NCI-H2029 (cell line): Measurements from ENCODE around the gene RADIL.

Source experiments
- DNase-seq: peaks from one replicate; lab custom pipeline; 2025; lab: John Stamatoyannopoulos, UW

Gene RADIL

DNA sequence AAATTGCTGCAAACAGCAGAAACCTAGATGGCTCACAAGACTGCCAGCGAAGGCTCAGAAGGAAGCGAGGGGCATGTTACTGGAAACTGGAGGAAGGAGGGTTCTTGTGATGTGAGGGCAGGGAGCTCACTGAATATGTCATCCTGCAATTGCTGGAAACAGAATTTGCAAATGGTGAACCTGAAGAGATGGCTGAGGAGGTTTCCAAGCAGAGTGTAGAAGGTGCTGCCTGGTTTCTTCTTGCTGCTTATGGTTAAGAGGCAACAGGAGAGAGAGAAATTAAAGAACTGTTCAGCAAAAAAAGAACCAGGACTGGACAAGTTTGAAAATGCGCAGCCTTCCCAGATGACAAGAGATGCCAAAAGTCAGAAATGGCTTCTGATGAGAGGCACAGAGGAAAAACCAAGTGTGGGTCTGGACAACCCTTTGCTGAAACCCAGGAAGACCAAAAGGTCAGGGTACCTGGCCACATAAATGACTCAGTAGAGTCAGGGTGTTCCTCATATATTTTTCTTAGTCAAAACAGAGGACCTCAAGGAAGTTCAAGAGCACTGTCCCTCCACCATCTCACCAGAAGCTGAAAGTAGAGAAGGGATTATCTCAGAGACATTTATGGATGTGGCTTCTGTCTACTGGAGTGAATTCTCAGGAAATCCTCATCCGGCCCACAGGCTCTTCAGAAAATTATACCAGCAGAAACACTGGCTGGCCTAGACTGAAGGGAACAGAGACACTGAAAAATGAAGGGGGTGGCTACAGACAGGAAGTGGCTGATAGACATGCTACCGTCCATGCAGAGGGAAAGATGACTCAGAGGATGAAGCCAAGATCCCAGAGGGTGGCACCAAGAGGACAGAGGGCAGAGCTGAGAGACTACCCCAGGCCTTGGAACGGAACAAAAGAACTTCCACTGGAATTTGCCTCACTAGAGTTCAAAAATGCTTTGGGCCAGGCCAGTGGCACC lies 31.8 kb downstream of the RADIL start:
- DNase-seq: no peak

DNA sequence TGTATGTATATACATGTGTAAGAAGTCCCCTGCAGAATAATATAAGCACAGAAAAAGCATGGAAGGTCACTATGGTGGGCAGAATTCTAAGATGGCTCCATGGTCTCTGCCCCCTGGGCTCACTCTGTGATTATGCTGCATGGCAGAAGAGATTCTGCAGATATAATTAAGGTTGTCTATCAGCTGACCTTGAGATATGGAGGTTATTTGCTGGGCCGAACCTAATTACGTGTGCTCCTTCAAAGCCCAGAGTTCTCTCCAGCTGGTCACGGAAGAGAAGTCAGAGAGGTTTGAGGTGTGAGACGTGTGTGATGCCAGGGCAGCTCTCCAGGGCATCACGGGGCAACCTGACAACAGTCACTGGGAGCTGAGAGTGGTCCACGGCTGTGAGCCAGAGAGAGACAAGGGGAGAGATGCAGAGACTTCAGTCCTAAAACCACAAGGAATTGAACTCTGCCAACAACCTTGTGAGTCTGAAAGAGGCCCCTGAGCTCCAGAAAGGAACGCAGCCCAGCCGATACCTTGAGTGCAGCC lies 33.2 kb downstream of the RADIL start:
- DNase-seq: no peak

DNA sequence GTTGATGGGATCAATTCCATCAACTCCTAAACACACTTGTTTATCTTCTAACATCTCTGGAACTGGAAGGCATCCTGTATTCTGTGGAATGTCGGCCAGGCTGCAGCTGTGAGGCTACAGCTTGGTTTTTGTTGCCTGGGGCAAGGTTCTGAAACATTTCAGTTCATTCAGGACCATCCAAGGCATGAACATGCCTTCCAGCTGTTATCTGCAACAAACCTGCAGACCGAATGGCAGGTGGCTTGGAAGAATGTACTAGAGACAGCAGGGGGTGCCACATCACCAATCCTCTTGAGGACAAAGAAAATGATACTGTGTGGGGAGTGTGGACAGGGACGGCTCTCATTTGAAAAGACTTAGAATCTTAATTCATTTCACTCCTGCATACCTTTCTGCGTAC lies 34.1 kb downstream of the RADIL start:
- peak; percentile 1 for DNase-seq

DNA sequence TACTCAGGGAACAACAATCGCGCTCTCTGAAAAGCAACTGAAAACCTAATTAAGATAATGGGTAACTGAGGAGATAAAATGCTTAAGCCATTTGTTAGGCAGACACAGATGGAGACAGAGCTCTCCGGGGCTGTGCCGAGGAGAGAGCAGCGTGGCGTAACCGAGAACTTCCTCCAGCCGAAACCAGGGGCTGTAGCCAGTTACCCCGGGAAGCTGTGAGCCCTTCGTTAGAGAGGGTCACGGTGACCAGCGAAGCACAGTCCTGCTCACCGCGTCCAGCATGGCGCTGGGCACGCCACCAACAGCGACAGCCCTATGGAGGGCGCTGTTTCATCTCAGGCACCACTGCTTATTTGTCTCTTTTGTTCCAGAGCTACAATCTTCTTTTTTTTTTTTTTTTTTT lies 37.8 kb downstream of the RADIL start:
- DNase-seq: no peak

- no peak for DNase-seq
Measured at GRCh38 chr7:4842319-4843064, 41.0 kb downstream of the RADIL start.

DNA sequence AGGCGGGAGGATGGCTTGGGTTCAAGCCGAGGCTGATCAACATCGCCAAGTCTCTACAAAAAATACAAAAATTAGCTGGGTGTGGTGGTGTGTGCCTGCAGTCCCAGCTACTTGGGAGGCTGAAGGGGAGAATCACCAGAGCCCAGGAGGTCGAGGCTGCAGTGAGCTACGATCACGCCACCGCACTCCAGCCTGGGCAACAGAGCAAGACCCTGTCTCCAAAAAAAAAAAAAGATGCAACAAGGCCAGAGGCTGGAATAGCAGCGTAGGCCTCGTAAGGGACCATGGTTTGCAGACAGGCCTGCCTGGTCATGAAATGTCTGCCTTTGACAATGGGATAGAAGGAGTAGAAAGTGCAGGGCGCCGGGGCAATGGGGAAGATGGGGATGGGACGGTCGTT lies 41.7 kb downstream of the RADIL start:
- DNase-seq: no peak

GRCh38 chr7:4841007-4841784 lies 42.3 kb downstream of the RADIL start:
- DNase-seq: no peak

DNA sequence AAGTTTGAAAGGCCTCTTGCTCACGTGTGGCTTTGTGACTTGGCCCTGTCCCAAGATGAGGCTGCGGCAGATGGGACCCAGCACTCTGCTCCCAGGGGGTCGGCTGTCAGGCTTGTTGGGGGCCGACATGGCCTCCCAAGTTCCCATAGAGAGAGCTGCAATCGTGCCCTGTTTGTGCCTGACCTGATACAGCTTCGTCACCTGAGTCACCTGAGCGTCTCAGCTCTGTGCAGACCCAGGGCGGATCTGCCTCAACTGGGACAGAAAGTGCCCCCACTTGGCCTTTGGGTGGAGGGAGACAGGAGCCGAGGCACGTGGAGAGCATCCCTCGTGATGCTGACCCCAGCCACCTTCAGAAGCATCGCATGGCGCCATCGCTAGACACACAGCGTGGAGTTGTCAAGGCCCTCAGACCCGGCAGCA lies 43.4 kb downstream of the RADIL start:
- DNase-seq: no peak

DNA sequence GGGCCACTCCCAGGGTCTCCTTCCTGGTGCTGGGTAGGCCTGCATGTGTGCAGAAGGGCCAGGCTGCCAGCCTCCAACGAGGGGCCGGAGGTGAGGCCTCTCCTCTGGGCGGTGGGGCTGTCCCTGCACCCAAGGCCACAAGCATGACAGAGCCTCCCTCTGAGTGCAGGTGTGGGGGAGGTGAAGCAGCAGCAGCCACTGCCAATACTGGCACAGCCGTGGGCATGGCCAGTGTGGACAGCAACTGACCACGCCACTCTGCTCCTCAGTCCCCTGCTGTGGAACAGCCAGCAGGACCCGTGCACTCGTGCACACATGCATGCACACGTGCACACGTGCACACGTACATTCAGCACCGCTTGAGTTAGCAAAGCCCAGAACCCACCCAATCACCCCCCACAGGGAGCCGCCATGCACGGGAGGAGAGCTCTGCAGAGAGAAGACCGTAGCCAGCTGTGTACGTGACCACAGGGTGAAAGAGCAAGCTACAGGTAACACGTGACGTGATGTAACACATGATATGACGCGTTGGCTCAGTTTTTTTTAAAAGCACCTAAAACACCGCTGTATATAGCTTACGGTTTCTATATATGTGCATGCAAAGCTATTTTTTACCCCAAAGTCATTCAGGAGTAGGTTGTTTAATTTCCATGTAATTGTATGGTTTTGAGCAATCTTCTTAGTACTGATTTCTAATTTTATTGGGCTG lies 44.7 kb downstream of the RADIL start:
- DNase-seq: no peak

DNA sequence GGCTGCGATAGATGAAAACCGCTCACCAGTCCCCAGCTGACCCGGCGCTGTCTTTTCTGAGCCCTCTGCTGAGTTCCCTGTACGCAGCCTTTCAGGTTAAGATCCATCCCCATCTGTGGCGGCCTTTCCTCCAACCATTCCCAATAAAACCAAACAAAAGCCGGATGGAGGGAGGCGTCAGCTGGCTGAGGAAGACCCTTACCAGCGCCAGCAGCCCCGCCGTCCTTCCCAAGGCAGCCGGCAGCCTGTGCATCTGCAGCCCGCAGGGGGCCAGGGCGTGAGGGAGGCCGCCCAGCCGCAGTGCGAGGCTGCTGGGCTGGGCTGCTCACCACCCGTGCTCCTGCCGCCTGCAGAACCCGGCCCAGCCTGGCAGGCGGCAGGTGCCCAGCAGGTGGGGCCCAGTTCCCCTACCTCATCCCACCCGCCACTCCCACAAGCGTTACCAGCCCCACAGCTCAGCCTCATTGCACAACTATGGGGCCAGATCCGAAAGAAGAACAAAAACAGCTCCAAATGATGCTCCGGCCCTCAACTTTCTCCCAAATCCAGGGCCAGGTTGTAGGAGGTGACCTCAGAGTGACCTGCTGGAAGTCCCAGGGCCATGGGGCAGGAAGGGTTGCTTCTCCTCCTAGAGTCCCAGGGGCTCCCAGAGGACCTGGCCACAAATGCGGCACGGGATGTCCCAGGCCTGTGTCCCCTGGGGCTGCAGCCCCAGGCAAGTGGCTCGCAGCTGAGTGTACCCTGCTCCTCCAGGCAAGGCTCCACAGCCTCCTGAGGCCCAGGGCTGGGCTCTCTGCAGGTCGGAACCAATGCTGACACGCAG lies 45.5 kb downstream of the RADIL start:
- DNase-seq: no peak

GRCh38 chr7:4837041-4837802 lies 46.3 kb downstream of the RADIL start:
- DNase-seq: no peak

DNA sequence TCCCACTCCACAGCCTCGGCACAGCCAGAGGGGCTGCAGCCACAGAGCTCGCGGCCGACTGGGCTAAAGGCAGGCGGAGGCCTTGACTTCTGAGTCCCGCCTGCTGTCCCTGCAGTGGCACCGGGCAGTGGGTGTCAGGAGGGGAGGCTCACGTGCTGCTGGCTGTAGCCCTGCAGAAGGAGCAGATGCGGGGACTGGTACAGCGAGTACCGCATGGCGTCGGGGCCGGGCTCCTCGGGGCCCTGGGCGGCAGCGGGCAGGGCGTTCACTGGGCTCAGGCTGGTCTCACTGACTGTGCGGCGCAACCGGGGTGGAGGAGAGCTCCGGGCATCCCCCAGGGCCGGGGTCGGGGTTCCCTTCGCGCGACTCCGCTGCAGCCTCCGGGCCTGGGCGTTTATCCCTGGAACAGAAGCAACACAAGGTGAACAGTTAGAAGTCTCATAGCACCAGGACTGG lies 47.3 kb downstream of the RADIL start:
- DNase-seq: no peak

GRCh38 chr7:4835398-4836205 lies 47.9 kb downstream of the RADIL start:
- no peak for DNase-seq

DNA sequence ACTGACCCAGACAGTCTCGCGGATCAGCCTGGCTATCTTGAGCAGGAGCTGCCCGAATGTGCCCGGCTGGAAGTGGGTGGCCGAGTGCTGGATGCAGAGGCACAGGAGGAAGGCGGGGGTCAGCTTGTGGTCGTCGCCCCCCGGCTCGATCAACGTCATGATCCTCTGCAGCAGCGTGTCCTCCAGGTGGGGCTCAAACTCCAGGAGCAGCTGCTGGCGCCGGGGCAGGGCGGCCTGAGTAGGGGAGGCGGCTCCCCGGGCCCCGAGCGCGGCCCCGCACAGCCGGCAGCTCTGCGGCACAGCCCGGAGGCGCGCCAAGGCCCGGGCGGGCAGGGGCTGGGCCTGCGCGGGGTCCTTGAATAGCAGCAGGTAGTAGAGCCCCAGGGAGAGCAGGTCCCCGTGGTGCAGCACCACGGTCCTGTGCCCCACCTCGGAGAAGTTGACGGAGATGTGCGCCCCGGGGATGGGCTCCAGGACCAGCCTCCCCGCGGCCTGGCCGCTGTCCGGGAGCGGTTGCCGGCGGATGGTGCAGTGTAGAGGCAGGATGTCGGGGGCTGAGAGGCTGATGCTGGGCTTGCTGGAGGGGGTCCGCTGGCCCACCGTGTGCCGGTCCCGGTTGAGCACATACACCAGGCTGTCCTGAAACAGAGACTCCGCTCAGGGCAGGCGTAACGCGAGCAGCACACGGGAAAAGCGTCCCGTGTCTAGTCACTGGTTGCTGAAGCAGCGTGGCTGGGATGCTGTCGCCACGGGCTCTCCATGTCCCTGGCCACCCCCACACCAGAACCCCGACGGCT lies 48.7 kb downstream of the RADIL start:
- DNase-seq: no peak

GRCh38 chr7:4833691-4834600 lies 49.6 kb downstream of the RADIL start:
- DNase-seq: no peak

DNA sequence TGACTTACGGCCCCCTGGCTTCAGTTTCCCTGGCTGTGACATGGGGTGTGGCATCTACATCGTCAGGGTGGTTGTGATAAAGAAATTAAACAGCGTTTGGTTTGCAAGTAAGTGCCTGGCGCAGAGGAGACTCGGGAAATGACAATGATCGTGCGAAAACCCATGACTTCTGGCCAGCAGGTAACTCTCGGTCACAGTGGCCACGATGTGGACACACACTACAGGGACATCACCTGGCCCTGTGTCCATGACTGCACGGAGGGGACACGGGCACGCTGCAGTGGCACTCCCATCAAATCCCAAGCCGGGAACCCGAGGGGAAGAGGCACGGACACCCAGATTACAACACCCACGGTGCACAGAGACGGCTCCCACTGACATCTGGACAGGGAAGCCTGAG lies 50.3 kb downstream of the RADIL start:
- DNase-seq: no peak

- no peak for DNase-seq
Measured at GRCh38 chr7:4832711-4833110, 50.8 kb downstream of the RADIL start.
